ENCODE results near the gene DIDO1. TPM values are rescaled to one million over a fixed set of nuclear protein-coding genes. Genes with fewer than 3 reads are reported as not detected.

The DIDO1 gene
- total RNA-seq, 2 experiments from 2014 or later: 65.1 to 70.6 TPM

GRCh38 chr20:62906647-62907375 is 19.5 kb downstream of the DIDO1 start:
- no peak overlapping the region for H3K4me3 ChIP-seq (ENCODE audit: low read depth, low read length, poor library complexity, severe bottlenecking)
- DNase-seq (ENCODE audit: low spot score): no peak
- peaks cover 10% of the 10 kb centered on the region for H3K79me2 ChIP-seq (ENCODE audit: insufficient read depth, low read depth, low read length)
- no peaks in the 10 kb centered on the region for H3K4me1 ChIP-seq (ENCODE audit: insufficient read depth, low read length, poor library complexity, severe bottlenecking)
- intact Hi-C loops (cut with micrococcal nuclease; ENCODE audit: unreplicated experiment): loop anchor here (1.0 kb wide), 1 partner anchor 19 kb away; the partner anchor contains the start of gene DIDO1
- ChIA-PET CTCF (ENCODE audit: unreplicated experiment) (interaction anchor here (0.5 to 1.0 kb wide), 3 partner anchors 14 to 48 kb away, joined by 3 to 4 read pairs (median 3); no protein-coding TSS in a partner anchor), POLR2A (no interaction called here)
- H3K27ac ChIP-seq (ENCODE audit: low read depth, low read length, poor library complexity, severe bottlenecking): no peak overlapping the region
- no peak overlapping the region for H3K4me2 ChIP-seq (ENCODE audit: low read length)
- BruUV-seq (replicated peaks): no TSS peak
- H3K9me2 ChIP-seq (ENCODE audit: insufficient read depth, low read length): no peaks in the 10 kb centered on the region
- H2AFZ ChIP-seq (ENCODE audit: low read length): no peak overlapping the region
- 0 out of 2 replicates have a peak, but pooled peaks cover 6% of the 10 kb centered on the region for H4K20me1 ChIP-seq (ENCODE audit: insufficient read depth, low read length)
- TF ChIP-seq EZH2phosphoT487 (IDR thresholded peaks at IDR 0.05; ENCODE audit: borderline replicate concordance, low read depth, low read length) (no peak), CTCF (conservative IDR thresholded peaks at IDR 0.05; ENCODE audit: low read length) (no peak)
- H3K36me3 ChIP-seq (ENCODE audit: insufficient read depth, low read length): peaks cover 99% of the 10 kb centered on the region
- H3K9me3 ChIP-seq (ENCODE audit: low read length): no peaks in the 10 kb centered on the region

- Histone ChIP-seq H3K4me3 (ENCODE audit: low read depth, low read length, poor library complexity, severe bottlenecking) (no peak overlapping the region), H3K27ac (ENCODE audit: low read depth, low read length, poor library complexity, severe bottlenecking) (no peak overlapping the region), H3K36me3 (ENCODE audit: insufficient read depth, low read length) (peaks cover 99% of the 10 kb centered on the region), H3K79me2 (ENCODE audit: insufficient read depth, low read depth, low read length) (peaks cover 7% of the 10 kb centered on the region), H3K9me3 (ENCODE audit: low read length) (no peaks in the 10 kb centered on the region), H3K9me2 (ENCODE audit: insufficient read depth, low read length) (no peaks in the 10 kb centered on the region), H4K20me1 (ENCODE audit: insufficient read depth, low read length) (0 out of 2 replicates have a peak, but pooled peaks cover 4% of the 10 kb centered on the region), H3K4me2 (ENCODE audit: low read length) (no peak overlapping the region), H2AFZ (ENCODE audit: low read length) (no peak overlapping the region), H3K4me1 (ENCODE audit: insufficient read depth, low read length, poor library complexity, severe bottlenecking) (no peaks in the 10 kb centered on the region)
- ChIA-PET CTCF (ENCODE audit: unreplicated experiment) (no interaction called here), POLR2A (no interaction called here)
- BruUV-seq (replicated peaks): no TSS peak
- intact Hi-C loops (cut with micrococcal nuclease; ENCODE audit: unreplicated experiment): no loop called here
- TF ChIP-seq EZH2phosphoT487 (IDR thresholded peaks at IDR 0.05; ENCODE audit: borderline replicate concordance, low read depth, low read length): no peak
- TF ChIP-seq CTCF (conservative IDR thresholded peaks at IDR 0.05; ENCODE audit: low read length): no peak
- no peak for DNase-seq (ENCODE audit: low spot score)
Observed at GRCh38 chr20:62906209-62906608, 20.1 kb downstream of the DIDO1 start.

GRCh38 chr20:62905536-62906117 is 20.7 kb downstream of the DIDO1 start:
- CTCF ChIA-PET (ENCODE audit: unreplicated experiment): no interaction called here
- POLR2A ChIA-PET: no interaction called here

More at GRCh38 chr20:62905536-62906117, 20.7 kb downstream of the DIDO1 start:
- peaks cover 4% of the 10 kb centered on the region for H3K4me1 ChIP-seq (ENCODE audit: insufficient read depth, low read length, poor library complexity, severe bottlenecking)
- no peak for TF ChIP-seq EZH2phosphoT487 (IDR thresholded peaks at IDR 0.05; ENCODE audit: borderline replicate concordance, low read depth, low read length)
- no peak for TF ChIP-seq CTCF (conservative IDR thresholded peaks at IDR 0.05; ENCODE audit: low read length)
- H3K4me2 ChIP-seq (ENCODE audit: low read length): no peak overlapping the region
- H3K9me2 ChIP-seq (ENCODE audit: insufficient read depth, low read length): no peaks in the 10 kb centered on the region
- no peaks in the 10 kb centered on the region for H3K9me3 ChIP-seq (ENCODE audit: low read length)
- peaks cover 98% of the 10 kb centered on the region for H3K36me3 ChIP-seq (ENCODE audit: insufficient read depth, low read length)
- 0 out of 2 replicates have a peak, but pooled peaks cover 4% of the 10 kb centered on the region for H4K20me1 ChIP-seq (ENCODE audit: insufficient read depth, low read length)
- BruUV-seq (replicated peaks): no TSS peak
- peaks cover 7% of the 10 kb centered on the region for H3K79me2 ChIP-seq (ENCODE audit: insufficient read depth, low read depth, low read length)
- no peak overlapping the region for H3K4me3 ChIP-seq (ENCODE audit: low read depth, low read length, poor library complexity, severe bottlenecking)
- no peak overlapping the region for H3K27ac ChIP-seq (ENCODE audit: low read depth, low read length, poor library complexity, severe bottlenecking)
- intact Hi-C loops (cut with micrococcal nuclease; ENCODE audit: unreplicated experiment): no loop called here
- no peak overlapping the region for H2AFZ ChIP-seq (ENCODE audit: low read length)
- DNase-seq (ENCODE audit: low spot score): no peak
